GM21717 (cell line): Measurements from ENCODE around the gene PRDM16.

ENCODE experiments used
- ATAC-seq: cut with Tn5 transposase; IDR thresholded peaks from one replicate; pipeline ENCODE4 v1.9.1; 2021; ENCODE audit warnings: mild to moderate bottlenecking, moderate library complexity; ENCODE audit not compliant: unreplicated experiment

Gene PRDM16

GRCh38 chr1:3067671-3068563, 1.1 kb upstream of the PRDM16 start:
- no peak for ATAC-seq

- no peak for ATAC-seq
These were observed 697 bp downstream of the PRDM16 start for GRCh38 chr1:3069491-3070308.

GRCh38 chr1:3070309-3070643, 1.3 kb downstream of the PRDM16 start:
- no peak for ATAC-seq

GRCh38 chr1:3070644-3071564, 1.9 kb downstream of the PRDM16 start:
- no peak for ATAC-seq

GRCh38 chr1:3071565-3072390, 2.8 kb downstream of the PRDM16 start:
- no peak for ATAC-seq

- no peak for ATAC-seq
These were observed 3.6 kb downstream of the PRDM16 start for GRCh38 chr1:3072391-3073185.

GRCh38 chr1:3073186-3073488, 4.1 kb downstream of the PRDM16 start:
- ATAC-seq: no peak

- no peak for ATAC-seq
These were observed 4.7 kb downstream of the PRDM16 start for GRCh38 chr1:3073489-3074296.

GRCh38 chr1:3074297-3074741, 5.3 kb downstream of the PRDM16 start:
- ATAC-seq: no peak

- ATAC-seq: no peak
These were observed 5.8 kb downstream of the PRDM16 start for GRCh38 chr1:3074800-3075199.

GRCh38 chr1:3075666-3076362, 6.8 kb downstream of the PRDM16 start:
- no peak for ATAC-seq

GRCh38 chr1:3076363-3076740, 7.3 kb downstream of the PRDM16 start:
- ATAC-seq: no peak

- no peak for ATAC-seq
These were observed 8.1 kb downstream of the PRDM16 start for GRCh38 chr1:3077081-3077480.

- no peak for ATAC-seq
These were observed 8.6 kb downstream of the PRDM16 start for GRCh38 chr1:3077561-3077960.

GRCh38 chr1:3078430-3078861, 9.4 kb downstream of the PRDM16 start:
- ATAC-seq: no peak

GRCh38 chr1:3078871-3079270, 9.9 kb downstream of the PRDM16 start:
- no peak for ATAC-seq

GRCh38 chr1:3079381-3080052, 10.5 kb downstream of the PRDM16 start:
- ATAC-seq: no peak
